Skin epidermis (tissue), 12 donors: Measurements from ENCODE around the gene SKI.
A peak's percentile ranks its signal among the peaks of the same experiment; 100 is the strongest.
"Not testable (repeated sequence)": the region's sequence is repeated elsewhere in the genome, so short reads cannot be mapped to it uniquely, and the experiment has no call there.

Experiments
- H3K27ac ChIP-seq, 21 experiments: fragments of 200-600 bp; sonication (generic) in 11 of 21; one replicate each; pipeline ENCODE4 v1.5.0; 2020; ENCODE audit warnings: mild to moderate bottlenecking in 3 of 21, inconsistent platforms in 2 of 21, moderate library complexity in 2 of 21
- H3K4me3 ChIP-seq, 7 experiments: fragments of 200-600 bp; sonication (generic) in 2 of 7; one replicate each; pipeline ENCODE4 v1.5.0; 2020; ENCODE audit warnings: inconsistent platforms in 2 of 7, mild to moderate bottlenecking in 2 of 7, moderate library complexity in 1 of 7

Gene SKI

DNA sequence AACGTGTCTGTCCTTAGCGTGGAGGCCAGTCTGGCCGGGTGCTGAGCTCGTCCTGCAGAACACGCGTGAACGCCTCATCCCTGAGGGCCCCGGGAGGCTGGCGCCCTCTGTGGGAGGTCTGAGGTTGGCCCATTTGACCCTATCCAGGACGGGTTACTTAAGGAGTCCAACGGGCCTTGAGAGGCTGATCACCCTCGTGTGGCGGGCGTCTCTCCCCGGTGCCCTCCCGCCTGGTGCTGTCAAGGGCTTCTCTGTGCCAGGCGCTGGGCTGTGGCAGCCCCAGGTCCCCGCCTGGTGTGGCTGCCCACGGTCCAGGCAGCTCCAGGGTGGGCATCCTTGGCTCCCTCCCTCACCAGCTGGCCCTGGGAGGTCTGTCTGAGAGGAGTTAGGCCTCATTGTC lies 9.7 kb downstream of the SKI start:
- Histone ChIP-seq H3K27ac (peak overlapping the region in 11 of 21 experiments; percentile 20 to 76 (median 42)), H3K4me3 (no peak overlapping the region)

DNA sequence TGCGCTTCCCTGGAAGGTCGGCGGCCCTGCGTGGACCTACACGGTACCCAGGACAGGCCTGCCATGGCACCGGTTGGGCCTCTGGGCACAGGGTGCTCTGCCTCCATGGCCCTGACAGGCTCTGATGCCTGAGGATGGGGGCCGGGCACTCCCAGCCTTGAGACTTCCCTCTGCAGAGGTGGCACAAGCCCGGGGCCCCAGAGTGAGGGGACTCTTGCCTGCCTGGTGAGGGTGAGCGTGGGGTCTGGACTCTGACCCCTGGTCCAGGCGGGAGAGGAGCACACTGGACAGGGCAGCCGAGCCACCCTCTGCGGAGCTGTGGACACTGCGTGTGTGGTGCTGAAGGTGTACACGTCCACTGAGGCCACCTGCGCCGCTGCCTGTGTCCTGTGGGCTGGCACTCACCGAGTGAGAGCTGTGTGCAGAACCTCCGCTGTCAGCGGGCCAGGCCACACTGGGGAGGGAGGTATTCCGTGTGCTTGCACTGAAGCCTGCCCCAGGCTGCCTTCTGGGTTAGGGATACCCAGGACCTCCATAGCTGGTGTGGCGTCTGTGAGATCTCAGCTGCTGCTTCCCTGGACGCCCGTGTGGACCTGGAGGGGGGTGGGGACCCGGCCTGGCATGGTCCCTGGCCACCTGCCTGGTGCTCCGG lies 10.4 kb downstream of the SKI start:
- H3K27ac ChIP-seq = peak overlapping the region in 7 of 21 experiments; percentile 10 to 76 (median 25)
- no peak overlapping the region for H3K4me3 ChIP-seq

DNA sequence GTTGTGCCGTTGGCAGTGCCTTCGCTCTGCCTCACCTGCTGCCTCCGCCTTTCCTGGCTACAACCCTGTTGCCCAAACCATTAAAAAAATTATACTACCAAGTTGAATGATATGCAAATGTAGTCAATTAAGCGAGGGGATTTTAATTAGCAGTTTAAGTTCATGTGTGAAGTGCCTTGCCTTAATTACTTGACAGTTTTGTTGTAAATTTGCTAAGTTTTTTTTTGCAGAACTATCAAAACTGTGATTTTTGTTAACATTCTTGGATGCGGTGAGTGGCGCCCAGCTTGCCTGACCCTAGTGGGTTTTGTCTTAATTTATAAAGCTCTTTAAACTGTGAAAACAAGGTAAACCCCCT lies 10.9 kb downstream of the SKI start:
- Histone ChIP-seq H3K4me3 (no peak overlapping the region), H3K27ac (peak overlapping the region in 2 of 21 experiments; percentile 16 to 64)

DNA sequence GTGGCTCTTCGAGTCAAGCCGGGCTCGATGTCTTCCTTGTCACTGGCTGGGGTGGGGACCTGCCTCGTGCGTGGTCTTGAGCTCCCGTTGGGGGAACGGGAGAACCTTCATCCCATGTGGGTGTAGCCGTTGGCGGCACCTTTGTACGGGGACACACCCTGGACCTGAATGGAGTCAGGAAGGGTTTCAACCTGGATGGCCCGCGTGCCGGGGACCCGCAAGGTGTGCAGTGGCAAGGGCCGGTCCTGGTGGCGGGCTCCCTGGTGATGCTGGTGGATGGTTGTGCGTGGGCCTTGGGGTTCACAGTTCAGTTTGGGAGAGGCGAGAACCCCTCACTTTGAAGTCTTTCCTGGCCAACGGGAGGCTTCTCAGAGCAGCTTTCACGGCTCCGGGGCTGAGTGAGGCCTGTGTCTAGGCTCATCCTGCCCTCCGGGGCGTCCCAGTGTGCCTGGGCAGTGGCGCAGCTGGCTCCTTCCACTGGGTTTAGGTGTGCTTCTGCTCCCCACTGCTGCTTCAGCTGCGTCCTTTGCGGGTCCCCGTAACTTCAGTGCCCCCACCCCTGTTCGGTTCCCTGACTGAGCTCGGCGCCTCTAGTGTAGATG lies 11.4 kb downstream of the SKI start:
- Histone ChIP-seq H3K4me3 (no peak overlapping the region), H3K27ac (peak overlapping the region in 8 of 21 experiments; percentile 1 to 71 (median 52))

DNA sequence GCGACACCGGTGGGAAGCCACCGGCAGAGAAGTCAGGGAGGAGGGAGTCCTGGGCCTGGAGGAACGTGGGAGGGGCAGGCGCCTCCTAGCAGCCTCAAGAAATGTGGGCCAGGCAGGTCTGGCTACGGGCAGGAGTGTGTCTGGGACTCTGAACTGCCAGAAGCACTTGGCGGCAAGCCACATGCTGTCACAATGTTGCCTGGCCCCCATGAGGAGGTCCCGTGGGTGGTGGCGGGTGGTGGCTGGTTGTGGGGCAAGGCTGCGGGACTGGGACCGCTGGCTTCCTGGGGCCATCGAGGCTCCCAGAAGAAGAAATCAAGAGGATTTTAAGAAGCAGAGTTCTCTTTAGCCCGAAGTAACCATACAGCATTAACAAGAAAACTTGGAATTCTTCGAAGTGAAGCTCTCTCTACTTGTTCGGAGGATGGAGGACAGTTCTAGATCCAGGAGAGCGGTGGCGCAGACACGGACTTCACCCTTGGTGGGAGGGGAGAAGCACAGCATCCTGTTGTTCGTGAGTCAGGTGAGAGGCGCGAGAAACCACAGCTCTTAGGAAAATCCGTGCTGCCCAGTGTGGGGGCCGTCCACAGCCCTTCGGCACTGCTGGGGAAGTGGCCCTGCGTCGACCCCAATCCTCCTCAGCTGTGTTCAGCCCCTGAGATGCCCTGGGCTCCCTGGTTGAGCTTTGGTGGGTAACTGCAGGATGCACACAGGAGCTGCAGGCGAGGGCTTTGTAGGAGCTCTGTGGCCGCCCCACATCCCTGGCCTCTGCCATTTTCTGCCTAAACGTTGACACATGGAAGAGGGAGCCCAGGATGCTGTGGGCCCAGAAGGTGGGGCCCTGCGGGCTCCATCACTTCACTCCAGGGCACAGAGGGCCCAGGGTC lies 12.4 kb downstream of the SKI start:
- no peak overlapping the region for H3K4me3 ChIP-seq
- peak overlapping the region in 9 of 21 experiments; percentile 1 to 71 (median 54) for H3K27ac ChIP-seq

DNA sequence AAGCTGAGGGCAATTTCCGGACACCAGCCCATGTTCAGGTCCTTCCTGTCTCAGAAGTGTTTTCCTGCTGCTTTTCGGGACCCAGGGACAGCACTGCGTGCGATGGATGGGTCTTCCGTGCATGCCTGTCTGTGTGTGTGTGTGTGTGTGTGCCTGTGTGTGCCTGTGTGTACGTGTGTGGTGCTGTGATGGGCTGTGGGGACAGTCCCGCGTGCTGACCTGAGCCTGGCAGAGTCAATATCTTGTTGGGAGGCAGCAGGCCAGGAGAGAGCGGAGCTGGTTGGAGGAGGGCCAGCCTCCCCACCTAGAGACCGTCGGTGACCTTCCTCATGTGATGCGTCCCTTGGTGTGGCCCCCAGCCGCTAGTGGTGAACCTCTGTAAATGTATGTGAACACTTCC lies 13.7 kb downstream of the SKI start:
- peak overlapping the region in 1 of 21 experiments; percentile 35 for H3K27ac ChIP-seq
- H3K4me3 ChIP-seq = no peak overlapping the region

DNA sequence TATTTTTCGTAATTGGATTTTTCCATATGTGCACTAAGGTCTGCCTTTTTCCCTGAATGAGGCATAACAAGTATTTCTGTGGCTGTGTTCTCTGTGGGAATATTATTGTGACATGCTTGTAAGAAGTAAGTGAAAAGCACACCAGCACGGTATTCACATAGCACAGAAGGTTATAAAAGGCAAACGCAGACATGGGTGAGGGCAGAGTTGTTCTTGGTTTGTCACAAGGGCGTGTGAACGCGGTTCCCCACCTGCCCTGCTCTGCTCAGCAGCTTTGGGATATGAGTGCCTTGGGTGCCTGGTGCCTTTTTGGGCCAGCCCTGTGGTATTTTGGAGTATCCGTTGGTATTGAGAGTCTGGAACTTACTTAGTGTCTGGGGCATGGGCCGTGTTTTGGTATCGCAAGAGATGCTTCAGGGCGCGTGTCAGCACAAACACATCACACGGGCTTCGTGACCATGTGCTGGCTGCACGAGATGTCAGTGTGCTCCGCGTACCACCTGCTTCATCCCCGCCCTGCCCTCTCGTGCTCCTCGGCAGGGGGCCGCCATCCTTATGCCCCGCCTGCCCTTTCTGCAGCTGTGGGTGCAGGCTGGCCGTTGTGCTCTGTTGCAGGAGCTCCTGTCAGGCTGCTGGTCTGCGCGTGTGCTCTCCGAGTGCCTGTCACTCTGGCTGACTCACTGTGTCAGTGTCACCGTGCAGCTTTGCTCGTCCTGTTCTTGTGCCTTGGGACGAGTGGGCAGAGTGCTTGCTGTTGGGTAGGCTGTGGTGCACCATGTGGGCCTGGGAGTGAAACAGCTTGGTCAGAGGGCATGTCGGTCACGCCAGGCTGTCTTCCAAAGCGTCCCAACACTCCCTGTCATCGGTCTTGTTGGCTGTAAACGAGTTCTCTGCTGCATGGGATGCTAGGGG lies 15.0 kb downstream of the SKI start:
- H3K27ac ChIP-seq = no peak overlapping the region
- no peak overlapping the region for H3K4me3 ChIP-seq

DNA sequence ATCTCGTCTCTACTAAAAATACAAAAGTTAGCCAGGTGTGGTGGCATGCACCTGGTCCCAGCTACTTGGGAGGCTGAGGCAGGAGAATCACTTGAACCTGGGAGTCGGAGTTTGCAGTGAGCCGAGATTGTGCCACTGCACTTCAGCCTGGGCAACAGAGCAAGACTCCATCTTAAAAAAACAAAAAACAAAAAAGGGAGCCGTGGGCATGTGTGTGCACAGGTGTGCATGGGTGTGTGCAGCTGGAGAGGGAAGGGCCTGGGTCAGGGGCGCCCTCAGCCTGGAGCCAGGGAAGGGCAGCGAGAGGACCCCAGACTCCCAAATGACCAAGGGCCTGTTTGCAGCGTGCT lies 18.9 kb downstream of the SKI start:
- H3K27ac ChIP-seq = peak overlapping the region in 3 of 21 experiments; percentile 13 to 65 (median 34)
- H3K4me3 ChIP-seq = not testable (repeated sequence)

DNA sequence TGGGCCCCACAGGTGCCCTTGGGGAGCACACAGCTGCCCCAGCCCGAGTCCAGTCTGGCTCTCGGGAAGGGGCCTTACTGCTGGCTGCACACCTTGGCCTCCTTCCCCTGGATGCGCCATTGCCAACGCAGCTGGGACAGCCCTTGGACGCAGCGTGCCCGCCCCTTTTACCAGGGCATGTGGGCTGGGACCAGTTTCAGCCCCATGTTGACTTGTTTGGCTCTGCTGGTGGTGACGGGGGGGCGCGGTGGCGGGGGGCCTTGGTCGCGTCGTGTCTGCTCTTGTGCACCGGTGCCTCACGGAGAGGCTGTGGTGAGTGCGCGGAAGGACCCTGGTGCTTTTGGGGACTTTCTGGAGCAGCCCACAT lies 19.6 kb downstream of the SKI start:
- no peak overlapping the region for H3K4me3 ChIP-seq
- H3K27ac ChIP-seq = peak overlapping the region in 5 of 21 experiments; percentile 13 to 75 (median 23)

DNA sequence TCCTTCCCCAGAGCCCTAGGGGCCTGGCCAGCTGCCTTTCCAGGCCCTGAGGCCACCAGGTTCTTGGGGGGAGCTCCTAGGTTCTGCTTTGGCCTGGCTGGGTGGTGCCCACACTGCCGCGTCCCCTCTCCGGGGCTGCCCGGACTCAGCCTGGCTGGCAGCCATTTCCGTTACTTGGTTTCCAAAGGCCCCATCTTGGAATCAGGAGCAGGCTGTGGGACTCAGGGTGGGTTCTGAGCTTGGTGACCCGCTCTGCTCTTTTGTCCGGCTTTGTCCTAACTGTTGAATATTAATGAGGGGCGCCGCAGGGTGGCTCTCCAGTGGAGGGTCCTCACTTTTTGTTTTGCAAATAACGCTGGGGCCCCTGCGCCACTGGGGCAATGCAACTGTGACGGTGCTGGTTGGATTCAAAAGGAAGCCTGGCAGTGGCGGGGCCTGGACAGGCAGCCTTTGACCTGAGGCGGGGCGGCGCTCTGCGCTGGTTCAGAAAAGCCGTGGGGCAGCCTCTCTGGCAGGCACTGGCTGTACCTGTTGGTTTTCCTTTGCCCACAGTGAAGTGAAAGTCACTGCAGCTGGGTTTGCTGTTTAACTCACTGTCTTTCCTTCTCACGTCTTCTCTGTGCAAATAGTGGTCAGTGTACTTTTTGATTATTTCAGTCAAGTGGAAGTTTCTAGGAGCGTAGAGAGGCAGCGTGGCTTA lies 20.2 kb downstream of the SKI start:
- H3K27ac ChIP-seq = peak overlapping the region in 4 of 21 experiments; percentile 13 to 75 (median 26)
- H3K4me3 ChIP-seq = no peak overlapping the region

DNA sequence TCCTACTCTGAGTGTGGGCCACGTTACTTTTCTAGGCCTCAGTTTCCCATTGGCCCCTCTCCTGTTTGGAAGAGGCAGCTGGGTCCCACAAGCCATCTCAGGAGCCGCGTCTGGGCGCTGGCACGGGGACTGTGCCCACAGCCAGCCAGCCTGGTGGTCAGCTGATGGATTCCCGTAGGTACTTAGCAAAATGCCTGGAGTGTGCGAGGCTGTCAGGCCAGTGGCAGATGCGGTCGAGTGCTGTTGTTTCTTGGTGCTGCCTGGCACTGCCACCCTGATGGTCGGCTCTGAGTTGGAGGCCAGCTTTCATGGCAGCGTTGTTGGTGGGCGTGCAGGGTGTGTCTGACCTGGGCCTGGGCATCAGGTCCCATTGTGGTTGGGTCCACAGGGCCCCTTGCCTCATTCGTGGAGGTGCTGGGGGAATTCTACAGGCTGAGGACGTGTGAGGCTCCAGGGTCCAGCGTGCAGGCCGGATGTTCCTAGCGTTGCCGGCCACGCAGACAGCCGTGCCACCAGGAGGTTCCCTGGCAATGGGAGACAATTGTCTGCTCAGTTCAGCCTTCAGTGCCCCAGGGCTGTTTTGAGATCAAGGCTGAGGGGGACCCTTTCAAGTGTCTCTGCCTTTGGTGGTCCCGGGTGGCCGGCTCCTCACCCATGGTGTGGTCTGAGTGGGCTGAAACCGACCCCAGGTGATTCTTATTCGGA lies 20.9 kb downstream of the SKI start:
- no peak overlapping the region for H3K4me3 ChIP-seq

DNA sequence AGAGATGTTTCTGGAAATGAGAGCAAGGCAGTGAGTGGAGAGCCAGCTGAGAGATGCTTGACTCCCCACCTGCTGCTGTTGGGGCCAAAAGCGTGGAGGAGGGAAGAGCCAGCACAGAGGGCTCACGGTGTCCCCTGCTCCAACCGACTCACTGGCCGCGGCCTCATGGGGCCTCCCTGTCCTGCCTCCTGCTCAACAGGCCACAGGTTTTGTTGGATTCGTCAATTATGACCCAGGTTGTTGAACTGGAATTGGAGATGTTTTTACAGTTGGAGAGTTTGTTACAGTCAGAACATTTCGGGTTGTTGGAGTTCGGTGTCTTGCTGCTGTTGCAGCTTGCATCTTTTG lies 21.4 kb downstream of the SKI start:
- Histone ChIP-seq H3K27ac (peak overlapping the region in 1 of 21 experiments; percentile 12), H3K4me3 (no peak overlapping the region)

More for the DNA sequence above, 20.9 kb downstream of the SKI start:
- H3K27ac ChIP-seq = peak overlapping the region in 5 of 21 experiments; percentile 1 to 75 (median 19)

DNA sequence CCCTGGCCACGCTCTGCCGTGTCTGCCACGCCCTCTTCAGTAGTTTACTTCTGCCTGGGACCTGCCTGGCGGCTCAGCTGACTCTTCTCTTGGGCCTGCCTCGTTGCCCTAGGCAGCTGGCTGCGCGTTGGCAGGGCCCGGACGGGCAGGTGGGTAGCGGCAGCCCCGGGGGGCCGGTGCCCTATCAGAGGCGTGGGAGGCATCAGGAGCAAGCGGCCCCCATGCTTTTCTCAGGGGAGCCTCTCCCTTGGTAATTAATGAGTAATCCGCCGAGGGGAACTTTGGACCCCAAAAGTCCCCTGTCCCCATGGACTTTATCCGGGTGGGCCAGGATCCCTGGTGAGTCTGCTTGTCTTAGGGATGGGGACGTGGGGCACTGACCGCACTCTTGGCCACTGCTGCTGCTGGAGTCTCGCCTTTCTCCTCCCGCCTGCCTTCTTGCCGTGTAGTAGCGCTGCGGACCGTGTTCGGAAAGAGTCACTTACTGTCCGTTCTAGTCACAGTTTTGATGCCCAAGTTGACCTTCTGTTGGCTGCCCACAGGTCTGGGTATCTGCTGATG lies 22.7 kb downstream of the SKI start:
- Histone ChIP-seq H3K4me3 (no peak overlapping the region), H3K27ac (peak overlapping the region in 5 of 21 experiments; percentile 0 to 67 (median 37))

DNA sequence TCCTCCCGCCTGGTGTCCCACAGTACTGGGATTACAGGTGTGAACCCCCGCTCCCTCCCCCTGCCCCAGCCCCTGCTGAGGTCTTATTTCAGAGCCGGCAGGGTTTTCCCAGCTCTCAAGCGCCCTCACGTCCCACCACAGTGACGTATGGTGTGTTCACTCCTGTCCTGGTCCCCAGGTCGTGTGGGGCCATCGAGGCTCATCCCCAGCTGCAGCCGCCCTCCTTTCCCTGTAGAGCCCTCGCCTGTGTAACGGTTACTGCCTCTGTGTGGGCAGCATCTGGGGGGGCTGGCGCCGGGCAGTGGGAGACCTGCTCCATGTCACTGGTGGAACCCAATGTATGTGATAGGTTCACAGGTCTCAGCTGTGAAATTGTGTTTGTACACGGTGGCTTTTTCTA lies 23.2 kb downstream of the SKI start:
- peak overlapping the region in 11 of 21 experiments; percentile 10 to 67 (median 37) for H3K27ac ChIP-seq
- H3K4me3 ChIP-seq = no peak overlapping the region

DNA sequence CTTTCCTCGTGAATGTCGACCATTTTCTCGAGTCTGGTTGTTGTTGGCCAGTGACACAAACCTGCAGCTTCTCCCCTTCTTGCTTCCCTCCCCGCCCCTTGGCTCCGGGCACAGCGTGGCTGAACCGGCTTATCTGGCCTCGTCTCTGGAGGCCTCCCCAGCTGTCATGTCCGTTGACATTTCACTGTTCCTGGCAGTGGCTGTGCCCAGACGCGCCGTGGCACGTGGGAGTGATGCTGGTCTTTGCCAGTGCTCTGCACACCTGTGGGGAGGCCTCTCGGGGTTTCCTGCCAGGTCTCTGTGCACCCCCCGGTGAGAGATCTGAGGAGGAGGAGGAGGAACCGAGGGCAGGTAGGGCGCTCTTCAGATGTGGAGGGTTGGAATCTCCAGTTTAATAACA lies 23.7 kb downstream of the SKI start:
- no peak overlapping the region for H3K4me3 ChIP-seq
- H3K27ac ChIP-seq = peak overlapping the region in 9 of 21 experiments; percentile 10 to 67 (median 35)

DNA sequence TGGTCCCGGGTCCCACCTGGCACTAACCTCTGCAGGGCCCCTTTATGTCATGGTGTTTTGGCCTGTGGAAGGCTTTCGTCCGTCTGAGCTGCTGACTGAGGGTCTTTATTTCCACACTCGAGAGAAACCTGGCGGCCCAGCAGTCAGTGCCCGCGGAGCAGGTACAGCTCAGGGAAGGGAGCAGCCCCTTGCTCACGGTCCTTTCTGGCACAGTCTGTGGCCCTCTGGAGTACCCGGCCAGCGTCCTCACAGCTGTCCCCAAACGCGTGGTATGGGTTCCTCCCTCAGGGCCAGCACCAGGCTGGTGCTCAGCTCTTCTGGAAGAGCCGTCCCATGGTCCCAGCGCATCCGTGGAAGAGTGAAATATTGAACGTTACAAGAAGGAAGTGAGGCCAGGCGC lies 24.3 kb downstream of the SKI start:
- Histone ChIP-seq H3K4me3 (no peak overlapping the region), H3K27ac (peak overlapping the region in 3 of 21 experiments; percentile 10 to 67 (median 26))

DNA sequence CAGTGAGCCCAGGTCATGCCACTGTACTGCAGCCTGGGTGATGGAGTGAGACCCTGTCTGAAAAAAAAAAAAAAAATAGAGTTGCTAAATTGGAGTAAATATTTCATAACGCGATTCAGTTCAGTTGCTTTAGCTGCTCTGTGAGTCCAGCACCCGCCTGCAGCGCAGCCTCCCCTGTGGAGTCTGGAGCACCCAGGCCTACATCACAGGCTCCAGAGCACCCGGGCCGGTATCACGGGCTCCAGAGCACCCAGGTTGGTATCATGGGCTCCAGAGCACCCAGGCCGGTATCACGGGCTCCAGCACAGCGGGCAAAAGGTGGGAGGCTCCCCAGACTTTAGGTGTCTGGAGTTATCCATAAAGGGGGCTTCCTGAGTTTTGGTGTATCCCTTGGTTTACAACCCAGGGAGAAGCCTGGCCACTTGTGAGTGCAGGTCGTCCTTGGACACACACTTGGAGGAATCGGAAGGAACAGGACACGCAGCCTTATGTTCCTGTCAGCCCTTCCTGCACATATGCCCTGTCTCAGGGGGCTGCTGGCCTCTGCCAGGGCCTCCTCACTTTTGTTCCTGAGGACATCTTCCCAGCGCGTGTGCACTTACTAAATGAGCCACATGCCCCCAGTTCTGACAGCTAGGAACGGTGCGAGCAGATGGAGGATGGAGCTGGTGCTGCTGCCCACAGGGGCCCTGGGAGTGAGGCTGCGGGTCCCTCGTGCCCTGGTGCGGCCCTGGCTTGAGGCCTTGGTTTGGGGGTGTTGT lies 25.1 kb downstream of the SKI start:
- no peak overlapping the region for H3K4me3 ChIP-seq
- H3K27ac ChIP-seq = peak overlapping the region in 2 of 21 experiments; percentile 12 to 61
